A172 (cell line): ENCODE measurements around the gene GALNT2. TPM values are rescaled to one million over a fixed set of nuclear protein-coding genes. Genes with fewer than 3 reads are reported as not detected.

Source experiments
- DNase-seq: peaks from one replicate; pipeline ENCODE4 v3.0.0-alpha.2; 2015; ENCODE audit warnings: low spot score
- total RNA-seq: library from RNA; depleted of rRNA; stranded (reverse); fragments of >200 nt; shearing (Covaris generic); gene quantifications from 2 replicates; pipeline ENCODE4 v1.2.3, GENCODE V29; 2014

GALNT2 gene
- total RNA-seq, 1 experiment from 2014 or later: 79.8 TPM

- DNase-seq: no peak
Observed at GRCh38 chr1:230256896-230257295, 189.9 kb downstream of the GALNT2 start.

GRCh38 chr1:230259621-230260020 is 192.6 kb downstream of the GALNT2 start:
- no peak for DNase-seq

GRCh38 chr1:230260831-230261230 is 193.8 kb downstream of the GALNT2 start:
- DNase-seq: no peak

- no peak for DNase-seq
Observed at GRCh38 chr1:230261928-230262650, 195.1 kb downstream of the GALNT2 start.

GRCh38 chr1:230262867-230263567 is 196.0 kb downstream of the GALNT2 start:
- DNase-seq: no peak

- DNase-seq: no peak
Observed at GRCh38 chr1:230263568-230264195, 196.6 kb downstream of the GALNT2 start.

- DNase-seq: no peak
Observed at GRCh38 chr1:230264342-230264741, 197.3 kb downstream of the GALNT2 start.

- DNase-seq: no peak
Observed at GRCh38 chr1:230265200-230266115, 198.4 kb downstream of the GALNT2 start.

GRCh38 chr1:230266456-230266855 is 199.4 kb downstream of the GALNT2 start:
- no peak for DNase-seq

GRCh38 chr1:230267338-230268065 is 200.5 kb downstream of the GALNT2 start:
- DNase-seq: no peak

GRCh38 chr1:230268371-230269170 is 201.5 kb downstream of the GALNT2 start:
- peak; percentile 70 for DNase-seq

GRCh38 chr1:230270185-230270558 is 203.1 kb downstream of the GALNT2 start:
- no peak for DNase-seq

- DNase-seq: peak; percentile 47
Observed at GRCh38 chr1:230270559-230271281, 203.7 kb downstream of the GALNT2 start.

GRCh38 chr1:230271300-230272035 is 204.4 kb downstream of the GALNT2 start:
- no peak for DNase-seq

GRCh38 chr1:230272557-230272956 is 205.5 kb downstream of the GALNT2 start:
- DNase-seq: no peak

GRCh38 chr1:230273141-230273710 is 206.2 kb downstream of the GALNT2 start:
- no peak for DNase-seq

- DNase-seq: no peak
Observed at GRCh38 chr1:230274254-230274653, 207.2 kb downstream of the GALNT2 start.

GRCh38 chr1:230276401-230276800 is 209.4 kb downstream of the GALNT2 start:
- DNase-seq: no peak
